ENCODE results near the gene KLHL17. TPM values are rescaled to one million over a fixed set of nuclear protein-coding genes. Genes with fewer than 3 reads are reported as not detected.

KLHL17 gene
- total RNA-seq, 3 donors from 2014 or later, result 9.0 to 14.7 (median 11.0) TPM

DNA sequence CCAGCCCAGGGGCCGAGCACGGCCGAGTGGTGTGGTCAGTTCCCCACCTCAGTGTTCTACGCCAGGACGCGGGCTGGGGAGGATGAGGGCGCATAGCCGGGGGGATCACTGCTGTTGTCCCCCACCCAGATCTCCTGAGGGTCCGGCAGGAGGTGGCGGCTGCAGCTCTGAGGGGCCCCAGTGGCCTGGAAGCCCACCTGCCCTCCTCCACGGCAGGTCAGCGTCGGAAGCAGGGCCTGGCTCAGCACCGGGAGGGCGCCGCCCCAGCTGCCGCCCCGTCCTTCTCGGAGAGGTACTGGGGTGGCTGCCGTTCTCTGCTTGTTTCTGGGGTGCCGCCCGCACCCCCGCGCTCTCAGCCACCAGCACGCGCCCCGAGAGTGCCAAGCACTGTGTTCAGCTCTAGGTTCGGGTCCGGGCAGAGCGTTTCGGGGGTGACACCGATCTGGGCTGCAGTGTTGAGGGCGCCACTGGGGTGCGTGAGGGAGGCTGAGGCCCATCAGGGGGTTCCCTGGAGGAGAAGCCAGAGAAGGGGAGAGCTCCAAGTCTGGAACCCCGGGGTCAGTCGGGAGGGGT, 19.3 kb upstream of the KLHL17 start:
- TF ChIP-seq, protein P1, sequence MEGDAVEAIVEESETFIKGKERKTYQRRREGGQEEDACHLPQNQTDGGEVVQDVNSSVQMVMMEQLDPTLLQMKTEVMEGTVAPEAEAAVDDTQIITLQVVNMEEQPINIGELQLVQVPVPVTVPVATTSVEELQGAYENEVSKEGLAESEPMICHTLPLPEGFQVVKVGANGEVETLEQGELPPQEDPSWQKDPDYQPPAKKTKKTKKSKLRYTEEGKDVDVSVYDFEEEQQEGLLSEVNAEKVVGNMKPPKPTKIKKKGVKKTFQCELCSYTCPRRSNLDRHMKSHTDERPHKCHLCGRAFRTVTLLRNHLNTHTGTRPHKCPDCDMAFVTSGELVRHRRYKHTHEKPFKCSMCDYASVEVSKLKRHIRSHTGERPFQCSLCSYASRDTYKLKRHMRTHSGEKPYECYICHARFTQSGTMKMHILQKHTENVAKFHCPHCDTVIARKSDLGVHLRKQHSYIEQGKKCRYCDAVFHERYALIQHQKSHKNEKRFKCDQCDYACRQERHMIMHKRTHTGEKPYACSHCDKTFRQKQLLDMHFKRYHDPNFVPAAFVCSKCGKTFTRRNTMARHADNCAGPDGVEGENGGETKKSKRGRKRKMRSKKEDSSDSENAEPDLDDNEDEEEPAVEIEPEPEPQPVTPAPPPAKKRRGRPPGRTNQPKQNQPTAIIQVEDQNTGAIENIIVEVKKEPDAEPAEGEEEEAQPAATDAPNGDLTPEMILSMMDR (IDR thresholded peaks at IDR 0.05), result no peak
- Histone ChIP-seq H3K36me3 (ENCODE audit: low read depth) (no peaks in the 10 kb centered on the region), H3K9me3 (no peaks in the 10 kb centered on the region), H3K4me3 (no peak overlapping the region), H3K4me1 (ENCODE audit: low read depth) (peaks cover 37% of the 10 kb centered on the region)
- DNase-seq, result no peak
- intact Hi-C loops (cut with DNase I, micrococcal nuclease), result no loop called here
- no peak for ATAC-seq

DNA sequence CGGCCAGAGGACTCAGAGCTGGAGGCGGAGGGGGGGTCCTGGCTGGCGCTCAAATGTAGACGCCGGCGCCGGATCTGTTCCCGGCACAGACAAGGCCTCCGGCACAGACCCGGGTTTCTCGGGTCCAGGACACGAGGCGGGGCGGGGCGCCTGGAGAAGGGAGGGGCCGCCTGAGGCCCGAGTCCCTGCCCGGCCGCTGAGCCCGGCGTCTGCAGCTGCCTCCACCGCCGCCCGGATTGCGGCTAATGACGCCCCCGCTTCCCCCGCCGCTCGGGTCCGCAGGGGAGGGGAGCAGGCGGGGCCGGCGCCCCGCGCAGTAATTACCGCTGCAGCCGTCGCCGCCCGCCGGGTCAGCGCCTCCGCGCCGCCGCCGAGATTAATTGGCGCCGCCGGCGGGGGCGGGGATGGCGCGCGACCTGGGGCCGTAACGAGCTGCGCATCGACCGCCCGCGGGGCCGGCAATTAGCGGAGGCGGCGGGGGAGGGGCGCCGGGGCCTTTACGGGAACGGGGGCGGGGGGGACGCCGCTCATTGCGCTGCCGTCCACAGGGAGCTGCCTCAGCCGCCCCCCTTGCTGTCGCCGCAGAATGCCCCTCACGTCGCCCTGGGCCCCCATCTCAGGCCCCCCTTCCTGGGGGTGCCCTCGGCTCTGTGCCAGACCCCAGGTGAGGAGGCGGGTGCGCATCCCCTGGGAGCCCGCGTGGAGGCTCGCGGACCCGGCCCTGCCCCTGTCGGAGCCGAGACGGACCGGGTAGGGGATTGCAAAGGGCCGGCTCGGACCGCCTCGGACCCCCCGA, 18.6 kb upstream of the KLHL17 start:
- Histone ChIP-seq H3K4me3 (no peak overlapping the region), H3K36me3 (ENCODE audit: low read depth) (no peaks in the 10 kb centered on the region), H3K4me1 (ENCODE audit: low read depth) (peaks cover 37% of the 10 kb centered on the region), H3K9me3 (no peaks in the 10 kb centered on the region)
- intact Hi-C loops (cut with DNase I, micrococcal nuclease), result no loop called here
- DNase-seq (peak; percentile 68 to 81 (median 77)), ATAC-seq (peak; percentile 56)
- TF ChIP-seq, protein P1 (IDR thresholded peaks at IDR 0.05), result no peak

DNA sequence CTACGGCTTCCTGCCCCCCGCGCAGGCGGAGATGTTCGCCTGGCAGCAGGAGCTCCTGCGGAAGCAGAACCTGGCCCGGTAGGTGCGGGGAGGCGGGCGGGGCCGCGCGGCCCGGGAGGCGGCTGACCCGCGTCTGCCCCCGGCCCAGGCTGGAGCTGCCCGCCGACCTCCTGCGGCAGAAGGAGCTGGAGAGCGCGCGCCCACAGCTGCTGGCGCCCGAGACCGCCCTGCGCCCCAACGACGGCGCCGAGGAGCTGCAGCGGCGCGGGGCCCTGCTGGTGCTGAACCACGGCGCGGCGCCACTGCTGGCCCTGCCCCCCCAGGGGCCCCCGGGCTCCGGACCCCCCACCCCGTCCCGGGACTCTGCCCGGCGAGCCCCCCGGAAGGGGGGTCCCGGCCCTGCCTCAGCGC, 18.0 kb upstream of the KLHL17 start:
- intact Hi-C loops (cut with DNase I, micrococcal nuclease), result no loop called here
- TF ChIP-seq, protein P1 (IDR thresholded peaks at IDR 0.05), result no peak
- H3K4me3 ChIP-seq, result no peak overlapping the region
- H3K4me1 ChIP-seq (ENCODE audit: low read depth), result peaks cover 37% of the 10 kb centered on the region
- ATAC-seq (peak; percentile 2), DNase-seq (no peak)
- no peaks in the 10 kb centered on the region for H3K9me3 ChIP-seq
- no peaks in the 10 kb centered on the region for H3K36me3 ChIP-seq (ENCODE audit: low read depth)

DNA sequence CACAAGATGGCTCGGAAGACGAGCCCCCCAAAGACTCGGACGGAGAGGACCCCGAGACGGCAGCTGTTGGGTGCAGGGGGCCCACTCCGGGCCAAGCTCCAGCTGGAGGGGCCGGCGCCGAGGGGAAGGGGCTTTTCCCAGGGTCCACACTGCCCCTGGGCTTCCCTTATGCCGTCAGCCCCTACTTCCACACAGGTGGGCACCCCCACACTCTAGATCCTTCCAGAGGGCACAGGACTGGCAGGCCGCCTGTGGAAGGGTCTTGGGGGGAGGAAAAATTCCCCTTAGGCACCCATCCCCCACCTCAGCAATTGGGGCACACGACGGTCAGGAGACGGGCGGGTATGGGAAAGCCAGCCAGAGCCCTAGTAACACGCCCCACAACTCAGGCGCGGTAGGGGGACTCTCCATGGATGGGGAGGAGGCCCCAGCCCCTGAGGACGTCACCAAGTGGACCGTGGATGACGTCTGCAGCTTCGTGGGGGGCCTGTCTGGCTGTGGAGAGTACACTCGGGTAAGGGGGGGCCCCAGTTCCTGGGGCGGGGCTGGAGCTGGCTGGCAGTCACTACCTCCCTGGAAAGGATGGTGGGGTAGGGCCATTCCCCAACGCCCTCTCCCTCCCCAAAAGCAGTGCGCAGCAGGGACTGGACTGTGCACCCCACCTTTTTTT, 17.4 kb upstream of the KLHL17 start:
- TF ChIP-seq, protein P1 (IDR thresholded peaks at IDR 0.05), result no peak
- peak in 2 of 3 donors; percentile 41 to 76 for DNase-seq
- no peaks in the 10 kb centered on the region for H3K9me3 ChIP-seq
- intact Hi-C loops (cut with DNase I, micrococcal nuclease), result no loop called here
- H3K4me3 ChIP-seq, result no peak overlapping the region
- H3K4me1 ChIP-seq (ENCODE audit: low read depth), result peaks cover 37% of the 10 kb centered on the region
- peak; percentile 6 for ATAC-seq
- H3K36me3 ChIP-seq (ENCODE audit: low read depth), result peaks cover 4% of the 10 kb centered on the region

DNA sequence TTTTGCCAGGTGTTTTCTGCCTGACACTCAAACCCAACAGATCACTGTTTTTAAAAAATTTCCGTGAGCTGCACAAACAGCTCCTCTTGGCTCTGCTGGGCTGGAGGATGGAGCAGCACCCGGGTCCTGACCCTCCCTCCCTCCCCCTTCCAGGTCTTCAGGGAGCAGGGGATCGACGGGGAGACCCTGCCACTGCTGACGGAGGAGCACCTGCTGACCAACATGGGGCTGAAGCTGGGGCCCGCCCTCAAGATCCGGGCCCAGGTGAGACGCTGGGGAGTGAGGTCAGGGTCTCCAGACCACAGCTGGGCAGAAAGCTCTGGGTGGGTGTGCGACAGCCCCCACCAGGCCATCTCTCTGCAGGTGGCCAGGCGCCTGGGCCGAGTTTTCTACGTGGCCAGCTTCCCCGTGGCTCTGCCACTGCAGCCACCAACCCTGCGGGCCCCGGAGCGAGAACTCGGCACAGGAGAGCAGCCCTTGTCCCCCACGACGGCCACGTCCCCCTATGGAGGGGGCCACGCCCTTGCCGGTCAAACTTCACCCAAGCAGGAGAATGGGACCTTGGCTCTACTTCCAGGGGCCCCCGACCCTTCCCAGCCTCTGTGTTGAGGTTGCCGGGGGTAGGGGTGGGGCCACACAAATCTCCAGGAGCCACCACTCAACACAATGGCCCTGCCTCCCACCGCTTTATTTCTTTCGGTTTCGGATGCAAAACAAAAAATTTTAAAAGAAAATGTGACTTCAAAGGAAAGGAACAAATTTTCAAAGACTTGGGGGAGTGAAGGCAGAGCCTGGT, 16.6 kb upstream of the KLHL17 start:
- peaks cover 37% of the 10 kb centered on the region for H3K4me1 ChIP-seq (ENCODE audit: low read depth)
- intact Hi-C loops (cut with DNase I, micrococcal nuclease), result no loop called here

More for the DNA sequence above, 16.6 kb upstream of the KLHL17 start:
- TF ChIP-seq, protein P1 (IDR thresholded peaks at IDR 0.05), result no peak
- H3K9me3 ChIP-seq, result no peaks in the 10 kb centered on the region
- no peak overlapping the region for H3K4me3 ChIP-seq
- no peak for ATAC-seq
- DNase-seq, result no peak
- H3K36me3 ChIP-seq (ENCODE audit: low read depth), result peaks cover 5% of the 10 kb centered on the region

All from mucosa of descending colon (tissue), 3 donors.